Stimulated activated naive CD4-positive, alpha-beta T cell treated with Interleukin-2 at 50 U/mL for 16 hours (primary cell): ENCODE data around the gene MFAP4.

Source experiments
- DNase-seq: peaks from one replicate; lab custom pipeline; 2025; lab: John Stamatoyannopoulos, UW

The MFAP4 gene

DNA sequence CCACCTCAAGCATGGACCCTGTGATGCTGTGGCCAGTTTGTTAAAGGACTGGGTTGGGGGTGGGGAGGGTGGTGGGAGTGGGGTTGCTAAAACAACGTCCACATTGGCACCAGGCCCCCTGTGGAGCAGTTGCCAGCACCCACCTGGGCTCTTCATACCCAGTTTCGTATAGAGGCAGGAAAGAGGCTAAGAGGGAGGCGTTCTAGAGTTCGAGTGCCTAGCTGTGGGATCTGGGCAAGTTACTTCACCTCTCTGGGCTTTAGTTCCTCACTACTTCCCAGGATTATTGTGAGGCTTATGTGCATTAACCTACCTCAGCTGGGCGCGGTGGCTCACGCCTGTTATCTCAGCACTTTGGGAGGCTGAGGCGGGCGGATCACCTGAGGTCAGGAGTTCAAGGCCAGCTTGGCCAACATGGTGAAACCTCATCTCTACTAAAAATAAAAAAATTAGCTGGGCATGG lies 1.4 kb downstream of the MFAP4 start:
- DNase-seq = no peak

DNA sequence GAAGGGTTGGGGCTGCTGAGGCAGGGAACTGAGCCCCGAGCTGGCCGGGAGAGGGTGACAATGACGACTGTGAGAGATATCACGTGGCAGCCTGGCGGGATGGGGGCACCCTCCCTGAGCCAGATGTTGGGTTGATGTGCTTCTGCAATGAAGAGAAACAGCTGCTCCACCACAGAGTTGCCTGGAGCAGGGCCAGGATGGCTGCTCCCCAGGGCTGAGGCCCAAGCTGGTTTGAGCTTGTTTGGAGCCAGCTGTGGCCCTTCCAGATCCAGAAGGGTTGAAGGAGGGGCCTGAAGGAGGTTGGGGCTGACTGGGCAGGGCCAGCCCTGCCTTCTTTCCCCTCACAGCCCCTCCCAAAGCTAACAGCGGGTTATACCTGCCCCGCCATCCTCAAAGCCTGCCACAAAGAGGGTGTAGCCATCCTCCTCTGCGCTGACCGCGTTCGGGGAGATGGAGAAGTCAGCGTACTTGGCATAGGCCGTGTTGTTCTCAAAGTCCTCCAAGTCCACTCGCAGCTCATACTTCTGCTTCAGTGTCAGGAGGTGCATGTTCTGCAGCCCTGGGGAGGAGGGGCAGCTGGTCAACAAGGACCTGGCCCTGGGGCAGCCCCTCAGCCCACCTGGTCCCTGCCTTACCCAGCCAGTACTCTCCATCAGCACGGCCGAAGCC lies 2.1 kb downstream of the MFAP4 start:
- no peak for DNase-seq

DNA sequence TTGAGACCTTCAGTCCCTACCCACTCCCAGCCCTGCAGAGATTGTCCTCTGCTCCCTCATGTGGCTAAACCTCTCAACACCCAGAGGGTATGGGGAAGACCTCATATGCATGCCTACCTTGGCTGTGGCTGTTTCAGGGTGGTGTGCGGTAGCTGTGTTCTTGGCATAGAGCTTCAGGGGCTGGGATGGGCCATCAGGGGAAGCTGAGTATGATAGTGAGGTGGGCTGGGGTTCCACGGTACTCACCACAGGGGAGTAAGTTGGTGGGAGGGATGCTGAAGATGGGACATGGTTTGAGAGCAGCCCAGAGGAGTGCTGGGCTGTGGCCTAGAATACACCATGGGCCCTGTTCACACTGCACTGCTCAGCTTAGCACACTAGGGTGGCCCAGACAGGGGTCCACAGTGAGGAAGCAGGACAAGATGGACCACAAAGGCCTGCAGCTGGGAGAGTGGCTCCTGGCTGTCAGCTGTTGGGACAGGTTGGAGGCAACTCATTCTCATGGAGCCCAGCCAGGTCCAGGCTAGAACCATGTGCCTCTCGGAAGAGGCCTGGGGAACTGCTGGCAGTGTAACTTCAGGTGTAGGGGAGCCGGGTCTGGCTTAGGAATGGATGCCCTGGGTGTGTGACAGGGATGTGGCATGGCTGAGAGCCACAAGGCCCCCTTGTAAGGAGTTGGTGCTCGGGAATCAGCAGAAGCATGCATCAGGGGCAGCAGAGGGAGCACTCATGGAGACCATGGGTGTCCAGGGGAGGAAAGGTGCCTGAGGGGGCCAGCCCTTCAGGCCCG lies 3.1 kb downstream of the MFAP4 start:
- no peak for DNase-seq

DNA sequence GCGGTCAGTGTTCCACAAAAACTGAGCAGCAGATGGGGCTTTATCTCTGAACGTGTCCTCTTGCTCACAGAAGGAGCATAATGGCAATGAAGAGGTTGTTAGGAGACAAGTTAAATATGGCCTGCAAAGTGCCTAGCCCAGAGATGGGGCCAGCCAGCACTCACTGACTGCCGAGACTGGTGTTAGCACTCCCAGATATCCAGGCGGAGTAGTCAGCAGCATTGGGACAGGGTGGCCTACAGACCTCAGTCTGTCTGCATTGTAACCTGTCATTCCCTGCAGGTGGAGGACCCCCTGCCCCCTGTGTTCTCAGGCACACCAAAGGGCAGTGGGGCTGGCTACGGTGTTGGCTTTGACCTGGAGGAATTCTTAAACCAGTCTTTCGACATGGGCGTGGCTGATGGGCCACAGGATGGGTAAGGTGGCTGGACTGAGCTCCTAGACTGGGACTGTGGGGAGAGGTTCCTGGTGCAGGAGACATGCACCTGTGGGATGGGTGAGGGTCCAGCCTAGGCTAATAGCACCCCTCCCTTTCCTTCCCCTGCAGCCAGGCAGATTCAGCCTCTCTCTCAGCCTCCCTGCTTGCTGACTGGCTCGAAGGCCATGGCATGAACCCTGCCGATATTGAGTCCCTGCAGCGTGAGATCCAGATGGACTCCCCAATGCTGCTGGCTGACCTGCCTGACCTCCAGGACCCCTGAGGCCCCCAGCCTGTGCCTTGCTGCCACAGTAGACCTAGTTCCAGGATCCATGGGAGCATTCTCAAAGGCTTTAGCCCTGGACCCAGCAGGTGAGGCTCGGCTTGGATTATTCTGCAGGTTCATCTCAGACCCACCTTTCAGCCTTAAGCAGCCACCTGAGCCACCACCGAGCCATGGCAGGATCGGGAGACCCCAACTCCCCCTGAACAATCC lies 4.2 kb downstream of the MFAP4 start:
- DNase-seq = no peak

DNA sequence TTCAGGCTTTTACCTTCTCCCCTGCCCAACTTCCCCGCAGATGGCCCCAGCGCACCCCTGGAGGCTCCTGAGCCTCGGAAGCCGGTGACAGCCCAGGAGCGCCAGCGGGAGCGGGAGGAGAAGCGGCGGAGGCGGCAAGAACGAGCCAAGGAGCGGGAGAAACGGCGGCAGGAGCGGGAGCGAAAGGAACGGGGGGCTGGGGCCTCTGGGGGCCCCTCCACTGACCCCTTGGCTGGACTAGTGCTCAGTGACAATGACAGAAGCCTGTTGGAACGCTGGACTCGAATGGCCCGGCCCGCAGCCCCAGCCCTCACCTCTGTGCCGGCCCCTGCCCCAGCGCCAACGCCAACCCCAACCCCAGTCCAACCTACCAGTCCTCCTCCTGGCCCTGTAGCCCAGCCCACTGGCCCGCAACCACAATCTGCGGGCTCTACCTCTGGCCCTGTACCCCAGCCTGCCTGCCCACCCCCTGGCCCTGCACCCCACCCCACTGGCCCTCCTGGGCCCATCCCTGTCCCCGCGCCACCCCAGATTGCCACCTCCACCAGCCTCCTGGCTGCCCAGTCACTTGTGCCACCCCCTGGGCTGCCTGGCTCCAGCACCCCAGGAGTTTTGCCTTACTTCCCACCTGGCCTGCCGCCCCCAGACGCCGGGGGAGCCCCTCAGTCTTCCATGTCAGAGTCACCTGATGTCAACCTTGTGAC lies 5.1 kb downstream of the MFAP4 start:
- DNase-seq = no peak

DNA sequence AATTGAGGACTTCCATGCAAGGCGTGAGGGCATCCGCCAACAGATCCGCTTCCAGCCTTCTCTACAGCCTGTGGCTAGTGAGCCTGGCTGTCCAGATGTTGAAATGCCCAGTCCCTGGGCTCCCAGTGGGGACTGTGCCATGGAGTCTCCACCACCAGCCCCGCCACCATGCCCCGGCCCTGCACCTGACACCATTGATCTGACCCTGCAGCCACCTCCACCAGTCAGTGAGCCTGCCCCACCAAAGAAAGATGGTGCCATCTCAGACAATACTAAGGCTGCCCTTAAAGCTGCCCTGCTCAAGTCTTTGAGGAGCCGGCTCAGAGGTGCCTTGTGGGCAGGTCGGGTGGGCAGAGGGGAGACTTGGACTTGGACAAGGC lies 5.6 kb downstream of the MFAP4 start:
- no peak for DNase-seq

DNA sequence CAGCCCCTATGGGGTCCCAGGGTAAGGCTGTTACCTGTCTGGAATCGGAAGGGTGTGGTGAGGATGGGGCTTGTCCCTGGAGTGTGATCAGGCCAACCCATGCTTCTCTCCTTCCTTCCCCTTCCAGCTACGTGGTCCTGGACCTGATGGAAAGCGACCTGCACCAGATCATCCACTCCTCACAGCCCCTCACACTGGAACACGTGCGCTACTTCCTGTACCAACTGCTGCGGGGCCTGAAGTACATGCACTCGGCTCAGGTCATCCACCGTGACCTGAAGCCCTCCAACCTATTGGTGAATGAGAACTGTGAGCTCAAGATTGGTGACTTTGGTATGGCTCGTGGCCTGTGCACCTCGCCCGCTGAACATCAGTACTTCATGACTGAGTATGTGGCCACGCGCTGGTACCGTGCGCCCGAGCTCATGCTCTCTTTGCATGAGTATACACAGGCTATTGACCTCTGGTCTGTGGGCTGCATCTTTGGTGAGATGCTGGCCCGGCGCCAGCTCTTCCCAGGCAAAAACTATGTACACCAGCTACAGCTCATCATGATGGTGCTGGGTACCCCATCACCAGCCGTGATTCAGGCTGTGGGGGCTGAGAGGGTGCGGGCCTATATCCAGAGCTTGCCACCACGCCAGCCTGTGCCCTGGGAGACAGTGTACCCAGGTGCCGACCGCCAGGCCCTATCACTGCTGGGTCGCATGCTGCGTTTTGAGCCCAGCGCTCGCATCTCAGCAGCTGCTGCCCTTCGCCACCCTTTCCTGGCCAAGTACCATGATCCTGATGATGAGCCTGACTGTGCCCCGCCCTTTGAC lies 6.3 kb downstream of the MFAP4 start:
- no peak for DNase-seq

DNA sequence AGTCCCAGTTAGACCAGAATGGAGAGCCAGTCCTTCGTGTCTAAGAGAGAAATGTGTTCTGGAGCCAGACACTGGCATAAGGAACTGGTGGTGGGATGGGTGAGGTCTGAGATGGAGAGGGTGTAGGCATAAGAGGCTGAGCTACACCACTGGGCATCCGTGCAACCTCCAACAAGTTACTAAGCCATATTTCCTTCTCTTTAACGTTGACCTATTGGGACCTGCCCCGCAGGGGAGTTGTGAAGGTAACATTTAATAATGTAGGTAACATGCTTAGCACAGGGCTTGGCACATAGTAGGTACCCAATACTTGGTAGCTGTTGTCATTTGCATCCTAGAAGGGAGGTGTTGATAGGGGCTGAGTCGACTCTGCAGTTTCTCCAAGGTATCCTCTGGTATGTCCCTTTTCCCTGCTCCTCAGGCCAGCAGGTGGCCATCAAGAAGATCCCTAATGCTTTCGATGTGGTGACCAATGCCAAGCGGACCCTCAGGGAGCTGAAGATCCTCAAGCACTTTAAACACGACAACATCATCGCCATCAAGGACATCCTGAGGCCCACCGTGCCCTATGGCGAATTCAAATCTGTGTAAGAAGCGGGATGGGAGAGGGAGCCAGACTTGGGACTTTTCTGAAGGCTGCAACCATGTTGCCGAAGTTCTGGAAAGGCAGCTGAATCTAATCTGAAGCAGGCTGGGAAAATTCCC lies 7.5 kb downstream of the MFAP4 start:
- DNase-seq = no peak

DNA sequence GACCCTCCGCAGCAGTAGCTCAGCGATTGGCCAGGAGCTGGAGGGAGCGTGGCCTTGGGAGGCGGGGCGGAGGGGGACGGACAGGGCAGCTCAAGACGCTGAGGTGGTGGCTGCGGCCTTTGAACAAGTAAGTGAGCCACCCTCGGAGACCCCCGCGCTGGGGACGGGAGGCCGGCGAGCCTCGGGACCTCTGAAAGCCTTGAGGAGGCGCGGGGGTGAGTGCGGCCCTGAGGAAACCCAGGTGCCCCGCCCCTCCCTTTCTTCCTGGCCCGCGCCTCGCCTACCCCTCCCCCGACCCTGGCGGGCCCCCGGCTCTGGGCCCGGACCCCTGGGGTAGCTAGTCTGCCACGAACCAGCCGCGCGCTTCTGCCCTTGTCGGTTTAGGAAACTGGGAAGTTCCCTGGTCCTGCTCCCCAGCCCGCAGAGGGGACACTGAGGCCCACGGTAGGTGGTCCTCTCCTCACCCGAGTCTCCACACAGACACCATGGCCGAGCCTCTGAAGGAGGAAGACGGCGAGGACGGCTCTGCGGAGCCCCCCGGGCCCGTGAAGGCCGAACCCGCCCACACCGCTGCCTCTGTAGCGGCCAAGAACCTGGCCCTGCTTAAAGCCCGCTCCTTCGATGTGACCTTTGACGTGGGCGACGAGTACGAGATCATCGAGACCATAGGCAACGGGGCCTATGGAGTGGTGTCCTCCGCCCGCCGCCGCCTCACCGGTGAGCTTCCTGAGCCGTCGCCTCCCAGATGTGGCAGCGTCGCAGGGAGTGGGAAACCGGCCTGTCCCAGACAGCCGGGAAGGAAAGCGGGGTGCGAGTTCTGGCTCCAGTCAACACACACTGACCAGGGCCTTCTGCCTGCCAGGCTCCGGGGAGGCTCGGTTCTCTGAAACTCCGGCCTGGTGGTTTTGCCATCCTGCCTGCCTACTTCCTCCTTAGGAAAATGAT lies 8.3 kb downstream of the MFAP4 start, which contains the start of gene MAPK7:
Gene MAPK7 (plus strand): TSS at position 83 of the 945 bp plus-strand sequence. CDS start 403 bp downstream, at position 486.
- no peak for DNase-seq

DNA sequence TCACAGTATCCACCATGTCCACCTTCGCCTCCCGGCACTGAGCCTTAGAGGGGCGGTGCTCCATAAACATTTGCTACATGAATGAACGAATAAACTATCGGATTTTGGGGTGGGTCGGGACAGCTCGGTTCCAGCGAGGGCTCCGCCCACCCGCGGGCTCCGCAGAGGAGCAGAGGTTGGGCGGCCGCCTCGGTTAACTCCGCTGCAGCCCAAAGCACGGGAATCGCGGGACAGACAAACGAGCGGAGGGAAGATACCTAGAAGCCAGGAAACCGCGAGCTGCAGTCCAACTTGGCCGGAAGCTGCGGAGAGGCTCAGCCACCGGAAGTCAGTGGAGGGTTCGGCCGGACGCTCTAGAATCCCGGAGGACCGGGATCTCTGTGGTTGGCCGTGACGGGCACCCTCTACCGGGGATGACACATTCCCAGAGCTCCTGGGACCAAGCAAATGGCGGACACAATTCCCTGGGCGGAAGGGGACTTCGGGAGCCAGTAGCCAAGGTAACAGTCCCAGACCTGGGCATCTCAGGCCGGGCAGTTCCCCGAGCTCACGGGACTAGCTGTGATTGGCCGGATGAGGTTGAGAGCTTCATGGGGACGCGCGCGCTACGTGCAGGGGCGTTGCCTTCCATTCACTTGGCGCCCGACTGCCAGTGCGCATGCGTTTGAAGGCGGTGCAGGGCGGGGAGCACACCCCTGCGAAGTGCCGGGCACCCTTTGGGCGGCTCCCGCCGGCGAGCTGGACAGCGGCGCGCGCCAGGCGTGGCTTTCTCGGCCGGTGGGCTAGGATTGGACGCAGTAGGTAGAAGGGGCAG lies 9.2 kb downstream of the MFAP4 start:
- peak; percentile 96 for DNase-seq

DNA sequence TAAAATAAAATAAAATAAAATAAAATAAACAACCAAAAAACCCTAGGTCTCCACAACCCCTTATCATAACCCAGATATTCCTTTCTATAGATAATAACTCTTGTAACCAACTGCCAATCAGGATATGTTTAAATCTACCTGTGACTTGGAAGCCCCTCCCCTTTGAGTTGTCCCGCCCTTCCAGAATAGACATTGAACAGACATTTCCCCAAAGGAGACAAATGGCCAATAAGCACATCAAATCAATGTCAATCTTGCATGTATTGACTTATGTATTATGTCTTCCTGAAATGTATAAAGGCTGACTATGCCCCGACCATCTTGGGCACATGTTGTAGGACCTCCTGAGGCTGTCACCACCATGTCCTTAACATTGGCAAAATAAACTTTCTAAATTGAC lies 10.2 kb downstream of the MFAP4 start:
- DNase-seq = no peak

DNA sequence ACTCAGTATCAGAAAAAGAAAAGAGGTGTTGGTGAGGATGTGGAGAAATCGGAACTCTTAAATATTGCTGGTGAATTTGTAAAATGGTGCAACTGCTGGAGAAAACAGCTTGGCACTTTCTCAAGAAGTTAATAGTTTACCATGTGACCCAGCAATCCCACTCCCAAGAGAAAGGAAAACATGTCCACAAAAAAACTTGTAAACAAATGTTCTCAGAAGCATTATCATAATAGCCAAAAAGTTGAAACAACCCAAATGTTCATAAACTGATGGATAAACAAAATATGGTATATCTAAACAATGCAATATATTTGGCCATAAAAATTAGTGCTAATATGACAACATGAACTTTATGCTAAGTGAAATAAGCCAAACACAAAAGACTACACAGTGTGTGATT lies 11.3 kb downstream of the MFAP4 start:
- DNase-seq = no peak

DNA sequence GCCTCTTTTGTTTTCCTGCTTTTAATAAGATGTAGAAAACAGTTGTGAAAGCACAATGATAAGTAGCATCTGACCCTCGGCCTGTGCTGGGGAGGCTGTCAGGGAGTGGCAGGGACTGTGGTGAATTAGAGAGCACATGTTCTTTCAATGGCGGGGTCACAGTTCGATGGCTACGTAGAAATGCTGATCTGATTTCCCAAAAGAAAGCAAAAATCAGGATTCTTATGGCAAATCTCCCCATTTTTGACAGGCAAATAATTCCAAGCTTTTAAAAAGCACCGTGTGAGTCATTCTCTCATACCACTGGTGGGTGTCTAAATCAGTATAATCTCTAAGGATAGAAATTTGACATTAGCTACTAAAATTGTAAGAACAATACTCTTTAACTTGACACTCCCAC lies 12.9 kb downstream of the MFAP4 start:
- no peak for DNase-seq

DNA sequence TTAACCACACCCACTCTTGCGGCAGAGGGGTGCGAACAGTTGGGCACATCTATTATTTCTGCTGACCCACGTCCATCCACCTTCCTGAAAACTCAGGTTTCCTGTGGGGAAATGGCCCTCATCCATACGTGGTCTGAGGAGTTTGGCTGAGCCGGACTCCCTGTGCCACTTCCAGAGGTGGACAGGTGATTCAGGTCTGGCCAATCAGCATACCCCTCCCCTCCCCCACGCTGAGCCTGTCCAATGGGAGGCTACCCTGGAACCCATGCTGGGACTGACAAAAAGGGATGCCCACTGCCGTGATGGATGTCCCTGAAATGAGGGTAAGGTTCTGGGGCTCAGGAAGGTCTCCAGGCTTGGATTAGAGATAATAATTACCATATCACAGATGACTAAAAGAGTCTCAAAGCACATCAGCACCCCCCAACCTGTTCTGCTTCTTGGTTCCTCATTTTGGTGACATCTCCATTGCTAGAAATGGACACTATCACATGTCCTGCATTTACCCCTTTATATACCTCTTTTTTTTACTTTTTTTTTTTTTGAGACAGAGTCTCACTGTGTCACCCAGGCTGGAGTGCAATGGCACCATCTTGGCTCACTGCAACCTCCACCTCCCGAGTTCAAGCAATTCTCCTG lies 14.0 kb downstream of the MFAP4 start:
- DNase-seq = no peak

DNA sequence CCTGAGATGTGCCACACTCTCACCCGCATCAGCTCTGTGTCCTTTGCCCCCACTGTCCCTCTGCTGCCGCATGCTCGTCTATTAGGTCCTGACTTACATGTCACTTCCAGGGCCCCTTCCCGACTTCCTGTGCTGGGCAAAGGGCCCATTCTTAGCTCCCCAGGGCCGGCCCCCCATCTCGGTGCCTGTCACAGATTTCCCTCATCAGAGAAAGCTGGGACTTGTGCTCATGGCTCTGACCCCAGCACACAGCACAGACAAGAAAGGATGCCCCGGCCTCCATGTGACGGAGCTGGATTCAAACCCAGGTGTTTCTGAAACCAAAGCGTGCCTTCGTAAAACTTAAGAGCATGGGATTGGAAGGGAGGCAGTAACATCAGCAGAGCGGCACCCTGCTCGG lies 14.6 kb downstream of the MFAP4 start:
- no peak for DNase-seq

DNA sequence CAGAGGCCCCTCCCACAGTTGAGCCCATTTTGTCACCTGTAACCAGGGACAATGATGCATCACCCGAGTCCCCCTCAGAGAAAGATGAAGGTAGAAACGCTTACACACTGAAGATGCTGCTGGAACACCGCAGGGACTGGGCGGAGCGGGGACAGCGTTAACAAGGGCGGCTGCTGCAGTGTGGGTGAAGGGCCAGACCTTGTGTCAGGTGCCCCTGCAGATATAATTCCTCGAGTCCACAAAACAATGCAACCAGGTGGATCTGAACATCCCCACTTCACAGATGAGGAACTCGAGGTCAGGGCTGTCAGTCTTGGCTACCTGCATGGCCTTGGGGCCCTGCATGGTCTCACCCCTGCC lies 15.0 kb downstream of the MFAP4 start:
- DNase-seq = no peak

DNA sequence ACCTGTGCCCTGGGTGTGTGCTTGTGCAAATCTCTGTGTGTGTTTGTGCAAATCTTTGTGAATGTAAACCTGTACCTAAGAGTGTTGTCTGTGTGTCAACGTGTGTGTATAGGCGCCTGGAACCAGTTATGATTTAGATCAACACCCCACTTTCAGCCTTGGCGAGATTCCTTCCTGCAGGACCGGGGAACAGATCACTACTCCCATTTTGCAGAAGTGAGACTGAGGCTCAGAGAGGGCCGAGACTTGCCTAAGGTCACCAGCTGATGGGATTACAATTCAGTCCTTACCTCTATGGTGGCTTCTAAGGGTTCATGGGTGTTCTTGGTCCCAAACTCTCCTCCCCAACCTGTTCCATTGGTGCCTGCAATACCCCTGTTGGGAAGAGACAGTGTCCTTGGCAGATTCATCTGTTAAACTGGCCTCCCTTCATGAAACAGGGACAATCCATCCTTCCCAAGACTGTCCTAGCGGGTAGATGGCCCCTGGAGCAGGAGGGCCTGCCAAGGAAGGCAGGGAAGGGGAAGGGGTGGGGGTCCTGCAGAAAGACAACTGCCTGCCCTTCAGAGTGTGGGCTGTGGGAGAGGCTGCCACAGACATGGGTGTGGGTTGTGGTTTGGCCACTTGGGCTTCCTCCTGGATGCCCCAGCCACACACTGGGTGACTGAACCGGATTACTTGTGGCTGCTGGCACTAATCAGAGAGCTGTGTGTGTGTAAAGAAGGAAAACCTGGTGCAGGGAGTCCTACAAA lies 15.6 kb downstream of the MFAP4 start:
- no peak for DNase-seq
